Measurements from ENCODE around the gene RFESD. TPM values are rescaled to one million over a fixed set of nuclear protein-coding genes. Genes with fewer than 3 reads are reported as not detected.
A peak's percentile ranks its signal among the peaks of the same experiment; 100 is the strongest.

RFESD gene
- total RNA-seq, 1 donor from 2014 or later = 1.7 TPM

DNA sequence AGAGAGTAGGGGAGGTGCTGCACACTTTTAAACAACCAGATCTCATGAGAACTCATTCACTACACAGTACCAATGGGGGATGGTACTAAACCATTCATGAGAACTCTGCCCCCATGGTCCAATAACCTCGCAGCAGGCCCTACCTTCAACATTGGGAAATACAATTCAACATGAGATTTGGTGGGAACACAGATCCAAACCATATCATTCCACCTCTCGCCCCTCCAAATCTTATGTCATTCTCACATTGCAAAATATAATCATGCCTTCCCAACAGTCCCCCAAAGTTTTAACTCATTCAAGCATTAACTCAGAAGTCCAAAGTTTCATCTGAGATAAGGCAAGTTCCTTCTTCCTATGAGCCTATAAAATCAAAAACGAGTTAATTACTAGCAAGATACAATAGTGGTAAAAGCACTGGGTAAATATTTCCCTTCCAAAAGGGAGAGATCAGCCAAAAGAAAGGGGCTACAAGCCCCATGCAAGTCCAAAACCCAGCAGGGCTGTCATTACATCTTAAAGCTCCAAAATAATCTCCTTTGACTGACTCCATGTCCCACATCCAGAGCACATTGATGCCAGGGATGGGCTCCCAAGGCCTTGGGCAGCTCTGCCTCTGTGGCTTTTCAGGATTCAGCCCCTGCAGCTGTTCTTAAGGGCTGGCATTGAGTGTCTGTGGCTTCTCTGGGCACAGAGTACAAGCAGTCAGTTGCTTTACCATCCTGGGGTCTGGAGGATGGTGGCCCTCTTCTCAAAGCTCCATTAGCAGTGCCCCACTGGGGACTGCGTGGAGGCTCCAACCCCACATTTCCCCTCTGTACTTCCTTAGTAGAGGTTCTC, 18.4 kb upstream of the RFESD start:
- Mint-ChIP-seq H3K4me3 (ENCODE audit: unreplicated experiment) (no peak overlapping the region), H3K27me3 (ENCODE audit: unreplicated experiment) (no peaks in the 10 kb centered on the region), H3K27ac (ENCODE audit: unreplicated experiment) (no peak overlapping the region), H3K9me3 (ENCODE audit: unreplicated experiment) (peaks cover 10% of the 10 kb centered on the region), H3K4me1 (ENCODE audit: unreplicated experiment) (peaks cover 16% of the 10 kb centered on the region), H3K36me3 (ENCODE audit: unreplicated experiment) (no peaks in the 10 kb centered on the region)
- TF ChIP-seq, protein P1, sequence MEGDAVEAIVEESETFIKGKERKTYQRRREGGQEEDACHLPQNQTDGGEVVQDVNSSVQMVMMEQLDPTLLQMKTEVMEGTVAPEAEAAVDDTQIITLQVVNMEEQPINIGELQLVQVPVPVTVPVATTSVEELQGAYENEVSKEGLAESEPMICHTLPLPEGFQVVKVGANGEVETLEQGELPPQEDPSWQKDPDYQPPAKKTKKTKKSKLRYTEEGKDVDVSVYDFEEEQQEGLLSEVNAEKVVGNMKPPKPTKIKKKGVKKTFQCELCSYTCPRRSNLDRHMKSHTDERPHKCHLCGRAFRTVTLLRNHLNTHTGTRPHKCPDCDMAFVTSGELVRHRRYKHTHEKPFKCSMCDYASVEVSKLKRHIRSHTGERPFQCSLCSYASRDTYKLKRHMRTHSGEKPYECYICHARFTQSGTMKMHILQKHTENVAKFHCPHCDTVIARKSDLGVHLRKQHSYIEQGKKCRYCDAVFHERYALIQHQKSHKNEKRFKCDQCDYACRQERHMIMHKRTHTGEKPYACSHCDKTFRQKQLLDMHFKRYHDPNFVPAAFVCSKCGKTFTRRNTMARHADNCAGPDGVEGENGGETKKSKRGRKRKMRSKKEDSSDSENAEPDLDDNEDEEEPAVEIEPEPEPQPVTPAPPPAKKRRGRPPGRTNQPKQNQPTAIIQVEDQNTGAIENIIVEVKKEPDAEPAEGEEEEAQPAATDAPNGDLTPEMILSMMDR (IDR thresholded peaks at IDR 0.05) = no peak
- DNase-seq (ENCODE audit: extremely low spot score, unreplicated experiment) = no peak

DNA sequence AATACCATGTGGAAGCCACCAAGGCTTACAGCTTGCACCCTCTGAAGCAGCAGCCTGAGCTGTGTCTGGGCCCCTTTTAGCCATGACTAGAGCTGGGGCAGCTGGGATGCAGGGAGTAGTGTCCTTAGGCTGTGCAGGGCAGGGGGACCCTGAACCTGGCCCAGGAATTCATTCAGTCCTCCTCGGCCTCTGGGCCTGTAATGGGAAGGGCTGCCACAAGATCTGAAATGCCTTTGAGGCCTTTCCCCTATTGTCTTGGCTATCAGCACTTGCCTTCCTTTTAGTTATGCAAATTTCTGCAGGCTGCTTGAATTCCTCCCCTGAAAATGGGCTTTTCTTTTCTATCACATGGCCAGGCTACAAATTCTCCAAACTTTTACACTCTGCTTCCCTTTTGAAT, 17.6 kb upstream of the RFESD start:
- Mint-ChIP-seq H3K36me3 (ENCODE audit: unreplicated experiment) (no peaks in the 10 kb centered on the region), H3K27ac (ENCODE audit: unreplicated experiment) (no peak overlapping the region), H3K4me1 (ENCODE audit: unreplicated experiment) (peaks cover 16% of the 10 kb centered on the region), H3K27me3 (ENCODE audit: unreplicated experiment) (no peaks in the 10 kb centered on the region), H3K9me3 (ENCODE audit: unreplicated experiment) (peaks cover 10% of the 10 kb centered on the region), H3K4me3 (ENCODE audit: unreplicated experiment) (no peak overlapping the region)
- TF ChIP-seq, protein P1 (IDR thresholded peaks at IDR 0.05) = no peak
- no peak for DNase-seq (ENCODE audit: extremely low spot score, unreplicated experiment)

- Mint-ChIP-seq H3K27me3 (ENCODE audit: unreplicated experiment) (no peaks in the 10 kb centered on the region), H3K36me3 (ENCODE audit: unreplicated experiment) (no peaks in the 10 kb centered on the region), H3K27ac (ENCODE audit: unreplicated experiment) (no peak overlapping the region), H3K9me3 (ENCODE audit: unreplicated experiment) (peaks cover 5% of the 10 kb centered on the region), H3K4me3 (ENCODE audit: unreplicated experiment) (no peak overlapping the region), H3K4me1 (ENCODE audit: unreplicated experiment) (peaks cover 16% of the 10 kb centered on the region)
- no peak for DNase-seq (ENCODE audit: extremely low spot score, unreplicated experiment)
- TF ChIP-seq, protein P1 (IDR thresholded peaks at IDR 0.05) = no peak
Measured at GRCh38 chr5:95630394-95630917, 16.1 kb upstream of the RFESD start.

GRCh38 chr5:95631255-95631958, 15.2 kb upstream of the RFESD start:
- peak overlapping the region; percentile 60 for H3K27ac Mint-ChIP-seq (ENCODE audit: unreplicated experiment)
- H3K36me3 Mint-ChIP-seq (ENCODE audit: unreplicated experiment) = no peaks in the 10 kb centered on the region
- H3K4me3 Mint-ChIP-seq (ENCODE audit: unreplicated experiment) = no peak overlapping the region
- H3K27me3 Mint-ChIP-seq (ENCODE audit: unreplicated experiment) = no peaks in the 10 kb centered on the region
- no peak for DNase-seq (ENCODE audit: extremely low spot score, unreplicated experiment)
- TF ChIP-seq, protein P1 (IDR thresholded peaks at IDR 0.05) = no peak
- peaks cover 16% of the 10 kb centered on the region for H3K4me1 Mint-ChIP-seq (ENCODE audit: unreplicated experiment)
- peaks cover 5% of the 10 kb centered on the region for H3K9me3 Mint-ChIP-seq (ENCODE audit: unreplicated experiment)

Data from osteocyte (in vitro differentiated cells).